Gastroesophageal sphincter (tissue), 4 donors: ENCODE measurements around the gene TLCD2. TPM values are rescaled to one million over a fixed set of nuclear protein-coding genes. Genes with fewer than 3 reads are reported as not detected.

Experiments
- ATAC-seq: fragments of 150-250 bp; one replicate; pipeline ENCODE4 v1.9.1; 2016; ENCODE audit warnings: mild to moderate bottlenecking, moderate library complexity
- H3K27ac ChIP-seq, 4 donors: fragments of 200-600 bp; sonication (generic) in 3 of 4; 1 replicate in 3 of 4; 2 replicates in 1 of 4; pipeline ENCODE4 v1.5.1; 2016 to 2019
- H3K27me3 ChIP-seq: fragments of 200-600 bp; sonication (generic); one replicate; pipeline ENCODE4 v1.5.1; 2019
- H3K36me3 ChIP-seq, 2 donors: fragments of 200-600 bp; sonication (generic); one replicate each; pipeline ENCODE4 v1.5.1; 2019; ENCODE audit warnings: control low read depth in 1 of 2
- H3K4me1 ChIP-seq, 3 donors: fragments of 200-600 bp; sonication (generic); 1 replicate in 2 of 3; 2 replicates in 1 of 3; pipeline ENCODE4 v1.5.1; 2016 to 2019; ENCODE audit warnings: control low read depth in 2 of 3
- H3K4me3 ChIP-seq, 2 donors: fragments of 200-600 bp; sonication (generic); one replicate each; pipeline ENCODE4 v1.5.1; 2019; ENCODE audit warnings: mild to moderate bottlenecking in 1 of 2, moderate library complexity in 1 of 2
- H3K9me3 ChIP-seq, 3 donors: fragments of 200-600 bp; sonication (generic); one replicate each; pipeline ENCODE4 v1.5.1; 2017 to 2019; ENCODE audit warnings: control low read depth in 2 of 3
- CTCF ChIP-seq, 4 experiments: fragments of 200-600 bp in 2 of 4; fragments of 450-650 bp in 2 of 4; sonication (generic) in 1 of 4; IDR thresholded peaks; one replicate each; pipeline ENCODE4 v1.5.1; 2017 to 2019; ENCODE audit warnings: antibody characterized with exemption in 4 of 4, mild to moderate bottlenecking in 2 of 4, moderate library complexity in 2 of 4
- EP300 ChIP-seq: sonication (generic); formaldehyde crosslinking; IDR thresholded peaks from one replicate; pipeline ENCODE4 v1.6.1; 2017; ENCODE audit warnings: antibody characterized with exemption, mild to moderate bottlenecking
- POLR2A ChIP-seq, 2 donors: fragments of 450-650 bp; IDR thresholded peaks; one replicate each; pipeline ENCODE4 v1.6.1; 2017; ENCODE audit warnings: antibody characterized with exemption in 2 of 2, mild to moderate bottlenecking in 2 of 2, moderate library complexity in 1 of 2
- POLR2AphosphoS5 ChIP-seq: sonication (generic); formaldehyde crosslinking; IDR thresholded peaks from one replicate; pipeline ENCODE4 v1.6.1; 2017; ENCODE audit warnings: antibody characterized with exemption
- WGBS, 2 donors: methylation state at CpG; one replicate each; pipeline ENCODE4 v1.1.5; 2018; ENCODE audit warnings: low coverage in 1 of 2; 5-methylcytosine and 5-hydroxymethylcytosine counted together
- total RNA-seq, 4 donors: library from RNA; depleted of rRNA; stranded (reverse); fragments of >200 nt; gene quantifications; one replicate each; pipeline ENCODE4 v1.1.0, GENCODE V29; 2016

Gene TLCD2
- total RNA-seq, 4 donors from 2014 or later, result 4.2 to 5.1 (median 4.8) TPM

- ATAC-seq, result no peak
- peaks cover 0 to 6% of the 10 kb centered on the region in 2 donors for H3K36me3 ChIP-seq
- peaks cover 2 to 60% (median 25%) of the 10 kb centered on the region in 3 donors for H3K4me1 ChIP-seq
- H3K27me3 ChIP-seq, result no peaks in the 10 kb centered on the region
- no peaks in the 10 kb centered on the region for H3K9me3 ChIP-seq
- H3K4me3 ChIP-seq, result no peak overlapping the region
- peak overlapping the region; percentile 99 to 100 (median 100) for H3K27ac ChIP-seq
- whole genome bisulfite sequencing, 2 donors, result 76 to 84% methylated on average over 11 to 14 of the region's 19 CpGs
- no peak for TF ChIP-seq EP300
- TF ChIP-seq POLR2AphosphoS5, result no peak
- TF ChIP-seq POLR2A (IDR thresholded peaks at IDR 0.05), result no peak
- no peak for TF ChIP-seq CTCF (IDR thresholded peaks at IDR 0.05)
Observed at GRCh38 chr17:1718362-1719165, 8.4 kb upstream of the TLCD2 start.

GRCh38 chr17:1716912-1717695 is 6.9 kb upstream of the TLCD2 start:
- ATAC-seq, result peak; percentile 65
- no peak for TF ChIP-seq EP300
- no peak for TF ChIP-seq CTCF (IDR thresholded peaks at IDR 0.05)
- TF ChIP-seq POLR2A (IDR thresholded peaks at IDR 0.05), result peak; percentile 13 to 31
- peak; percentile 83 for TF ChIP-seq POLR2AphosphoS5
- H3K27ac ChIP-seq, result peak overlapping the region; percentile 99 to 100 (median 100)
- H3K4me3 ChIP-seq, result peak overlapping the region; percentile 69 to 86
- no peaks in the 10 kb centered on the region for H3K9me3 ChIP-seq
- H3K4me1 ChIP-seq, result peaks cover 2 to 64% (median 37%) of the 10 kb centered on the region in 3 donors
- WGBS, 2 donors, result 0% methylated on average over 5 to 10 of the region's 13 CpGs
- peaks cover 0 to 21% of the 10 kb centered on the region in 2 donors for H3K36me3 ChIP-seq
- no peaks in the 10 kb centered on the region for H3K27me3 ChIP-seq

- no peaks in the 10 kb centered on the region for H3K27me3 ChIP-seq
- H3K4me1 ChIP-seq, result peaks cover 2 to 66% (median 37%) of the 10 kb centered on the region in 3 donors
- peak overlapping the region; percentile 99 to 100 (median 100) for H3K27ac ChIP-seq
- H3K9me3 ChIP-seq, result no peaks in the 10 kb centered on the region
- peaks cover 0 to 26% of the 10 kb centered on the region in 2 donors for H3K36me3 ChIP-seq
- TF ChIP-seq CTCF (IDR thresholded peaks at IDR 0.05) (peak in 3 of 4 experiments; percentile 6 to 41 (median 40)), POLR2AphosphoS5 (peak; percentile 100), POLR2A (IDR thresholded peaks at IDR 0.05) (peak; percentile 100), EP300 (no peak)
- H3K4me3 ChIP-seq, result peak overlapping the region; percentile 92 to 100
- WGBS, 2 donors, result 0 to 2% methylated on average over 14 to 19 of the region's 70 CpGs
- peak; percentile 80 for ATAC-seq
Observed at GRCh38 chr17:1716076-1716911, 6.1 kb upstream of the TLCD2 start.

- H3K9me3 ChIP-seq, result no peaks in the 10 kb centered on the region
- peaks cover 2 to 66% (median 37%) of the 10 kb centered on the region in 3 donors for H3K4me1 ChIP-seq
- WGBS, 2 donors, result no CpG with 5 or more reads among the region's 23 CpGs
- H3K27me3 ChIP-seq, result no peaks in the 10 kb centered on the region
- peak overlapping the region; percentile 92 to 100 for H3K4me3 ChIP-seq
- ATAC-seq, result no peak
- peaks cover 0 to 26% of the 10 kb centered on the region in 2 donors for H3K36me3 ChIP-seq
- TF ChIP-seq EP300 (no peak), CTCF (IDR thresholded peaks at IDR 0.05) (no peak), POLR2AphosphoS5 (no peak), POLR2A (IDR thresholded peaks at IDR 0.05) (no peak)
- peak overlapping the region; percentile 97 to 100 (median 99) for H3K27ac ChIP-seq
Observed at GRCh38 chr17:1715803-1716075, 5.6 kb upstream of the TLCD2 start.
